Measurements from ENCODE around the gene PDXK. TPM values are rescaled to one million over a fixed set of nuclear protein-coding genes. Genes with fewer than 3 reads are reported as not detected.

The PDXK gene
- total RNA-seq, 6 experiments from 2014 or later: 154 to 160 (median 157) TPM

GRCh38 chr21:43771698-43772424 lies 52.9 kb downstream of the PDXK start:
- Mint-ChIP-seq H3K36me3 (ENCODE audit: low read depth) (peaks cover 24% of the 10 kb centered on the region), H3K4me1 (ENCODE audit: low read depth) (peaks cover 44% of the 10 kb centered on the region), H3K9me3 (no peaks in the 10 kb centered on the region), H3K4me3 (no peak overlapping the region), H3K27me3 (ENCODE audit: insufficient read depth) (peaks cover 9% of the 10 kb centered on the region), H3K27ac (no peak overlapping the region; the same call in 1 of the 2 replicates)
- TF ChIP-seq CTCF (IDR thresholded peaks at IDR 0.05): no peak
- no peak for DNase-seq

DNA sequence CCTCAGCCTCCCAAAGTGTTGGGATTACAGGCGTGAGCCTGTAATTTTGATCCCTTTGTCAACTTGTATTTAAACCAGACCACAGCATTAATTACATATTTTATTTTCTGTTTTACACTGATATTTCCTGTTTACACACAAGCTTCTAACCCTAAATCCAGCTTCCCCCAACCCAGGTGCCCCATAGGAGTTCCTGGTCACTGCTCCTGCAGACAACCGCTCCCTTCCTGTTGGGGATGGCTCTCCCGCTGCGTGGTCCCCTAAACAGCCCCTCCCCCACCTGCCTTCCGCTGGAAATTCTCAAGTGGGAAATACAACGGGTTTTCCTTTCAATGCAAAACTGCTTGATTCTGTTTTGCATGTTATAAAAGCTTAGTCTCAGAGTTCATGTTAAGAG lies 53.5 kb downstream of the PDXK start:
- no peak for DNase-seq
- Mint-ChIP-seq H3K4me3 (no peak overlapping the region), H3K27ac (no peak overlapping the region), H3K9me3 (no peaks in the 10 kb centered on the region), H3K36me3 (ENCODE audit: low read depth) (peaks cover 24% of the 10 kb centered on the region), H3K4me1 (ENCODE audit: low read depth) (peaks cover 39% of the 10 kb centered on the region), H3K27me3 (ENCODE audit: insufficient read depth) (peaks cover 4% of the 10 kb centered on the region)
- TF ChIP-seq CTCF (IDR thresholded peaks at IDR 0.05): no peak

DNA sequence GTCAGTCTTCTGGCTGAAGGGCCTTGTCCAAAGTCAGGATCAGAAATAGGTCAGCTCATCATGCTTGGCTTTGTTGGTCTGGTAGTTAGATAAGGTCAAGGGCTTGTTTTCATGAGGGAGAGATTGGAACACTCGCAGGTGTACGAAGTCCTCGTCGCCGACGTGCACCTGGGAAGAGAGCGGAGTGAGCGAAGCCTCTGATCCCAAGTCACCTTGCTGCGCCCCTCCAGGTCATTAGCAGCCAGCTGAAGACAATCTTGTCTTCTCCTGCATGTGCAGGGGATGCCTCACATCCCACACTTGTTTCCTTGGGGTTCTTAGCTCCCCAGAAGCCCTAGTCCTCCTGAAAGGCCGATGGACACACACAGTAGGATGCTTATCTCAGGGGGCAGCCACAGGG lies 55.2 kb downstream of the PDXK start:
- Mint-ChIP-seq H3K27me3 (ENCODE audit: insufficient read depth) (peaks cover 3% of the 10 kb centered on the region), H3K27ac (no peak overlapping the region), H3K4me3 (peak overlapping the region; percentile 28), H3K36me3 (ENCODE audit: low read depth) (peaks cover 19% of the 10 kb centered on the region), H3K9me3 (no peaks in the 10 kb centered on the region), H3K4me1 (ENCODE audit: low read depth) (peaks cover 31% of the 10 kb centered on the region)
- DNase-seq: no peak
- TF ChIP-seq CTCF (IDR thresholded peaks at IDR 0.05): no peak

GRCh38 chr21:43775190-43775589 lies 56.3 kb downstream of the PDXK start:
- Mint-ChIP-seq H3K36me3 (ENCODE audit: low read depth) (peaks cover 19% of the 10 kb centered on the region), H3K27me3 (ENCODE audit: insufficient read depth) (peaks cover 1% of the 10 kb centered on the region), H3K4me3 (peak overlapping the region; percentile 100), H3K9me3 (no peaks in the 10 kb centered on the region), H3K27ac (peak overlapping the region; percentile 82), H3K4me1 (ENCODE audit: low read depth) (peaks cover 29% of the 10 kb centered on the region)
- DNase-seq: no peak
- no peak for TF ChIP-seq CTCF (IDR thresholded peaks at IDR 0.05)

GRCh38 chr21:43775795-43776430 lies 57.0 kb downstream of the PDXK start, which contains the start of gene CSTB:
TSS of gene CSTB (minus strand) at chr21:43776308. CDS start at chr21:43776269, 39 bp downstream.
- peaks cover 19% of the 10 kb centered on the region for H3K36me3 Mint-ChIP-seq (ENCODE audit: low read depth)
- no peaks in the 10 kb centered on the region for H3K9me3 Mint-ChIP-seq
- peaks cover 29% of the 10 kb centered on the region for H3K4me1 Mint-ChIP-seq (ENCODE audit: low read depth)
- TF ChIP-seq CTCF (IDR thresholded peaks at IDR 0.05): no peak
- H3K4me3 Mint-ChIP-seq: peak within 1 kb of the TSS; percentile 100
- H3K27me3 Mint-ChIP-seq (ENCODE audit: insufficient read depth): peaks cover 1% of the 10 kb centered on the region
- peak; percentile 45 for DNase-seq
- H3K27ac Mint-ChIP-seq: peak within 1 kb of the TSS; percentile 82

All from HFFc6 (cell line).